NCI-H1436 treated with DMSO at 0.1 percent for 48 hours (cell line): ENCODE measurements around the gene RASGRF1.

ENCODE experiments used
- DNase-seq: peaks from one replicate; lab custom pipeline; 2025; lab: John Stamatoyannopoulos, UW

RASGRF1 gene

DNA sequence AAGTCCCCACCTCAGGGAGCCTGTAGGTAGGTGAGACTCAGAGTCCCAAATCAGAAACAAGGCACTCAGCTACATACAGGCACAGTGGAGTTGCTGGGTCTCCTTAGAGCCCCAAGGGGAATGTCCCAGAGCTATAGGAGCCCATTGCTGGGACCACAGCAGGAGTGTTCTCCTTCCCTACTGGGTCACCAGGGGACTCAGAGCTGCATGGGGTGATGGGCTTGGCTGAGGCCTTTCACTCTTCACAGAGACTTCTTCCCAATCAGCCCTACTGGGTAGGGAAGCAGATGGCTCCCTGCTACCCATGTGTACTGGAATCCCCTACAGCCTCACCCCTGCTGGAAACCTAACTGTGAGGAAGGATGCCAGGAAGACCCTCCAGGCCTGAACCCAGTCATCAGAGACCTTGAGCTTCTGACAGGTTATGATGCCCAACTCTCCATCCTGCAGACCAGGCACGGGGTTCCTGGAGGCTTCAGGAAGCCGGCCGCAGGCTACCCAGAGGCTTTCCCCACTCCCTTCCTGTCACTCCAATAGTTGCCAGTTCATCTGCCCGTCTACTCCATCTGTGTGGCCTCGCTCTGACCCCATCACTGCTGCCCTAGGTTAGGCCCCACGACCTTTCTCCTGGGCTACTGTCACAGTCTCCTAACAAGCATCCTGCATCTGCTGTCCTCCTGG, 24.0 kb downstream of the RASGRF1 start:
- DNase-seq: no peak

DNA sequence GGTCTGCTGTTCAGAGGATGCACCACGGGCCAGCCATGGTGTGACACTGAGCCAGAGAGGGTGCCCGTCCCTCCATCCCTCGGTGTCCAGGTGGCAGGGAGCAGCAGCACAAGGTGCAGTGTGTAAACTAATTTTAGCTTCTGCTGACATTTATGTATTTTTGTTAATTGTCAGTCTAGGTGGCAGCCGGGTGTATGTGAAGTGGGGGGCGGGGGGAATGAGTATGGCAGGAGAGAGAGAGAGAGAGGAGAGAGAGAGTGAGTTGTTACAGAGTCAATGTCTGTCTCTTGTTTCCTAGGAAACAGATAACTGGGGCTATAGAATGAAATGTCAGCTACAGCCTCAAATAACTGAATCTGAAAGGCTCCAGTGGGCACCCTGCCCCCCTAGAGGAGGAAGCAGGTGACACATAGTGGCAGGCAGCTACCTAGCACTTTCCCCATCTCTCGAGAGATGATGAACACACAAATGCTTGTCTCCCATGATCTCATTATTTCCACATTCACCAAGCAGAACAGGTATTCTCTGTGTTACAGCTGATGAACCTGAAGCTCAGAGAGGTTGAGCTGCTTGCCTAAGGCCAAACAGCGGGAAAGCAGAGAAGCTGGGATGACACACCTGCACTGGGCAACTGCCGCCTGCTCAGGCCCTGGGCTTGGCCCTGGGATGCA, 24.7 kb downstream of the RASGRF1 start:
- peak; percentile 59 for DNase-seq

DNA sequence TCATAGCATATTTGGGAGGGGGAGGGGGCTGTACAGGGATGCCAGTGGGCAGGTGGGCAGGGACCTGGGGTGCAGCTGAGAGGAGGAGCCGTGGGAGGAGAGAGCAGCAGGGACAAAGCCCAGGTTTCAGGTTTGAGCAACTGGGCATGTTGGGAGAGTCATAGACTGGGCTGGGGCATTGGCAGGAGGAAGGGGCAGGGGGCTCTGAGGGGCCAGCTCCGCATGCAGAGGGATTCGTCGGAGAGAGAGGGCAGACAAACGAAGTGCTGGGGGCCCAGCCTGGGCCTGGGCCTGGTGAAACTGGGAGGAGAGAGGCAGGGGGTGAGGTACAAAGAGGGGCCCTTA, 25.2 kb downstream of the RASGRF1 start:
- no peak for DNase-seq

DNA sequence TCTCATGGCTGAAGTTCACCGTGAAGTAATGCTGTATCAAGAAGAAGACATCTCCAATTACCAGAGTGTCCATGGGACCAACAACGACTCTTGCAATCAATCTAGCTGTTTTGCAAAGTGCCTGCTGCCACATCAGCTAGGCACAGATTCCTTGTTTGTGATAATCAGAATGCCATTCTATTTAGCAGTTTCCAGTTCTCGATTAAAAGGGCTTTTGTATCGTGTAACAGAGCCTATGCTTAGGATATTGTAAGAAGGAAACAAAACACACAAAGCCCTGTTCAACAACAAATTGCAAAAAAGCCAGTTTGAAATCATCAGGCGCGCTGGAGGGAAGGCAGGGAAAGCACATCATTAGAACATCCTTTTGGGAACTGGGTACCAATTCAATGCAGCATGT, 26.1 kb downstream of the RASGRF1 start:
- DNase-seq: no peak

DNA sequence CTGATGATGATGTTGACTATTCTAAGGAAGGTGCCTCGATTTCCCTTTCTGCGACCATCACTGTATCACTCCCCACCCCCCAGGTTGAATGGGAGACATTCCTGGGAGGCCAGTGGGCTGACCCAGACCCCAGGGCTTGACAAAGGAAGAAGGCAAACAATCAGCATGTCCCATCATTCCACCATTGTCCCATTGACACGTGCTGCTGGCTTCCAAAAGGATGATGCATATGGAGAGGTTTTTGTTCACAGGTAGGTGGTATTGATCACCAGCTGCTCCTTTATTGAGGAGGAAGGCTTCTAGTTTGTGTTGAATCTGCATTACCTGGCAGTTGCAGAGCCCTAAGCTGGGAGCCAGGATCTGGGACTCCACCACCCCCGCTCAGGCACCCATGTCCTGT, 30.4 kb downstream of the RASGRF1 start:
- no peak for DNase-seq

DNA sequence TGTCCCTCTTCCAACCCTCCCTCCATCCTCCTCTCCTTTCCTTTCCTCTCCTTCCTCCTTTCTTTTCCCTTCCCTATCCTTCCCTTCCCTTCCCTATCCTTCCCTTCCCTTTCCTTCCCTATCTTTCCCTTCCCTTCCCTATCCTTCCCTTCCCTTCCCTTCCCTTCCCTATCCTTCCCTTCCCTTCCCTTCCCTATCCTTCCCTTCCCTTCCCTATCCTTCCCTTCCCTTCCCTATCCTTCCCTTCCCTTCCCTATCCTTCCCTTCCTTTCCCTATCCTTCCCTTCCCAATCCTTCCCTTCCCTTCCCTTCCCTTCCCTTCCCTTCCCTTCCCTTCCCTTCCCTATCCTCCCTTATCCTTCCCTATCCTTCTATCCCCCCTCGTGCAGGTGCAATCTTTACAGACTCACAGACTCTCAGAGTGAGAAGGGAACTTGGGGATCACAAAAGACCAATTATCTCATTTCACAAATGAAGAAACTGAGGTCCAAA, 31.5 kb downstream of the RASGRF1 start:
- no peak for DNase-seq

DNA sequence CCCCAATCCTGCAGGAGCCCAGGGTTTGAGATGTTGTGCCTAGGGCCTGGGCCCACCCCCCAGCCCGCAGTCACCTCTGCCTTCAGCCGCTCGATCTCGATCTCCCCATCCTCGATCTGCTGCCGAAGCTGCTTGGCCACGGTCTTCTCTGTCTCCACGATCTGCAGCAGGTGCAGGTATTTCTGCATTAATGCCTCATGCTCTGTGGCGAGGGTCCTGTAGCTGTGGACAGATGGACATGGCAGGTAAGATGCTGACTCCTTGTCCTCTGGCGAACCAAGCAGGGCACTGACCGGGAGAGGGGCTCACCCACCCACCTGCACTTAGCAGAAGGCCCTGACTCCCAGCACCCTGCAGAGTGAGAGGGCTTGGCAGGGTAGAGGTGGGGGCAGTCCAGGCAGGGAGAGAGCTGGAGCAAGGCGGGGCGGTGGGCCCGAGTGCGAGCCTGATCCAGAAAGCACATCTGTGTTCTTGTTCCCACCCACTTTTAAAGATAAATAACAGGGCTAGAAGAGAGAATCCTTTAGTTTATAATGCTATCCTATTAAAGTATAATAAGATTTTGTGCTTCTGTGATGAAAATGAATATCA, 32.2 kb downstream of the RASGRF1 start:
- no peak for DNase-seq

DNA sequence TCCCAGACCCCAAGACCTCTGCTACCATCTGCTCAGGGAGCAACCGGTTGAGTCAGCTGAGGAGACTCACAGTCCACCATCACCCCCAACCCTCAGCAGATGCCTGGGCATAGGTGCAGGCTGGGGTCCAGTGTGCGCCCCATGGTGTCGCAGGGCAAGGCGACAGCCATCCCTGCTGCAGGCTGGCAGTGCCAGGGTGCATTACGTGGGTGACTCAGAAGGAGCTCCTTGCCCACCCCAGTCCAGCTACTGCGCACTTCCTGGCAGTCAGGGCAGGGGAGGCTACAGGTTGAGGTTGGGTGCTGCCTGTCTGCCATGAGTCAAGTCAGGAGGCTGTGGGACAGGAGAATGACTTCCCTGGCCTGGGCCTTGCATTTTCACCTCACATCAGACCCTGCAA, 33.5 kb downstream of the RASGRF1 start:
- no peak for DNase-seq

DNA sequence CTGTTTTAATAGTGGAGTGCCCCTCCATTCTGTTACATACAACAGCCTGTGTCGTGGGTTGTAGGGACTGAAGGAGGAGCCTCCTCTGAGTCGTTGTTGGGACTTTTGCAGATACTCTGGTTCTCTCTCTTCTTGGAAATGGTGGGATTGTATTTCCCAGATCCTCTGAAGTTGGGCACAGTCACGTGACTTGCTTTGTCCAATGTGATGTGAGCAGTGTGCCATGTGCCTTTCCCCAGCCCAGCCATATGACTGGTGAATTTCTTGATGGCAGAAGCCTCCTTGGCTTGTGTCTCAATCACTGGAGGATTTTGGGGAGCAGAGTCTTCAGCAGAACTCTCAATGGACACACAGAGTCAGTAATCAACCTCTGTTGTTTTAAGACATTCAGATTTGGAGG, 36.2 kb downstream of the RASGRF1 start:
- DNase-seq: no peak

DNA sequence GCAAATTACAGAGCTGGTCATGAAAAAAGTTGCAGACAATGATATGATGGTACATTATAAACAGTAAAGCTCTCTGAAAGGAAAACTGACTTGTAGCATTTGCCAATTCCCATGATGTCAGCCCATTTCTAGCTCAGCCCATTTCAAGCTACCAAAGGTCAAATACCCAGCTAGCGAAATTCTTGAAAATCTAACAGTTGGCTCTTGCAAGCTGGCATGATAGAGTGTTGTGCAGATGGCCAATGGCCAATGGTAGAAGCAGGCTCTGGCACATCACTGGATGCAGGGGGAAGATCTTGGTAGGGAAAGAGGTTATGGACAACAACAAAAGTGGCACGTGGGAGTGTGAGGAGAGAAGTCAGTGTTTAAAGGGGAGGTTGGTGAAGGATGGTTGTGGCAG, 36.7 kb downstream of the RASGRF1 start:
- no peak for DNase-seq

DNA sequence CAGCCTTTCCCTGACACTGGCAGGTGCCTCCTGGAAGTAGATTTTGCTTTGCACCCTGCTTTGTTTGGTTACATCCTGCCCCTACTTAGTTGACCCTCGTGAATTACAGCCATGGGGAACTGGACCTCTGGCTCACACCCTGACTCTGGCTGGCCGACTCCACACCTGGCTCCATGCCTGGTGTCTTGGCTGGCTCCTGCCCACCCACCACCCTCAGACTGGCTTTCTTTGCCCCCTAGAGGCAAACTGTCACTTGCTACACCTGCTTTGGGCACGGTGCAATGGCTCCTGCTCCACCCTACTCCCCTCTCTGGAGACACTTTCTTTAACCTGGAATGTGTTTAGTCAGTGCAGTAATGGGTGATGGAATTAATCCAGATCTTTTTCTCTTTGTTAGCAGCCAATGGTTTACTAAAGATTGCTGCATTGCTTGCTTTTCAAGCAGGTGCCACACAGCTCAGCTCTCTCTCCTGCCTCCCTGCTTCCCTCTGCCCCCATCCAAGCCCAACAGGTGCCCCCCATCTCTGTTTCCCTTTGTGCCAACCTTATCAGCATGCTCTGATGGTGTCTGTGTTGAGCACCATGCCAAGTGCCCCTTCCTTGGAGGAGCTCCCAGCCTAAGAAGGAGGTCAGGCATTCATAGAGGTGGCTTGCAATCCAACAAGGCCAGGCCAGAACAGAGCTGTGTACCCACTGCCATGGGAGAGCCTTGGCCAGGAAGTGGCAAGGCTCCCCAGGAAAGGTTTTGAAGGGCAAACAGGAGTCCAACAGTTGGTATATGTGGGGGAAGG, 38.4 kb downstream of the RASGRF1 start:
- DNase-seq: no peak

DNA sequence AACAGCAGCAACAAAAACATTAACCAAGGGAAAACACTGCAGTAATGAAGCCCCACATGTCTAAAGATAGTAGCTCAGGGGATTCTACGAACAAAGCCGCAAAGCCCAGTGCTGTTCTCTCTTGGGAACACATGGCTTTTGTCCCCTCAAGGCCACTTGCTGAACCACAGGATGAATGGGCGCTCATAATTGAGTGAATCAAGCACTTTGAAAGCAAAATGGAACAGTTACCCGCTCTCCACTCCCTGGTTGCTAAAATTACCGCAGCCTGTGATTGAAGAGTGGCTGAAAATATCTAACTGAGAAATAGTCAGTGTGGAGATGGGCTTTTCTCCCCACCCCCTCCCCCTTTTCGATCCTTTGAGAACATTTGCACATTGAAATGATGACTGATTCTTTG, 39.6 kb downstream of the RASGRF1 start:
- DNase-seq: no peak

DNA sequence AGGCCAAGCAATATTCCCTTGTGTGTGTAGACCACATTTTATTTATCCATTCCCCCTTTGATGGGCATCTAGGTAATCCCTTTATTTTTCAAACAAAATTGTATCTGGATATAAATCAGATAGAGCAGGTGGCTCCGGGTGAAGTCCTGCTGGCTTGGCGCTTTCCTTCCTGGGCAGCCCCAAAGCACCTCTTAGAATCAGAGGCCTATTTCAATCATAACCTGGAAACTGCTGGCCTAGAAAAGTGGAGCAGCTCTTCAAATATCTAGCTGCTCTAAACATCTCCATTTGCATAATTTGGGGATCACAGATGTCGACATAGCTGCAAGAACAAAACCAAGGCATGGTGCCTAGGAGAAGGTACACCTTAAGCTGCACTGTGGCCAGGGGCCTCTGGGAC, 40.2 kb downstream of the RASGRF1 start:
- DNase-seq: no peak

DNA sequence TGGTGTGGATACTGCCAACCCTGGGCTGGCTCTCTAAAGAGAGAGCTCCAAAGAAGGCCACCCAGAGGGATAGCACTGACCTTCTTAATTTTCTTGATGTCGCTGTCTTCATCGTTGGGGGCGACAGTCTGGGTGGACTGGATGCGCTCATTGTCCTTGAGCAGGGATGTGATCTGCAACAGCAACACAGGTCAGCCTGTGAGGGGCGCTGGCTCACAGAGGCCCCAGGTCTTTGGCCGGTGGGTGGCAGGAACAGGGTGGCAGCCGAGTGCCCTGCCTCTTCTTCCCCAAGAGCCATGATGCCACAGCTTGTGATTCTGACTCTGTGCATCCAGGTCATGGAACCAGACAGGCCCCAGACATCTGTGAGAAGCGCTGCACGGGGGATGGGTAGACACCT, 41.2 kb downstream of the RASGRF1 start:
- no peak for DNase-seq

DNA sequence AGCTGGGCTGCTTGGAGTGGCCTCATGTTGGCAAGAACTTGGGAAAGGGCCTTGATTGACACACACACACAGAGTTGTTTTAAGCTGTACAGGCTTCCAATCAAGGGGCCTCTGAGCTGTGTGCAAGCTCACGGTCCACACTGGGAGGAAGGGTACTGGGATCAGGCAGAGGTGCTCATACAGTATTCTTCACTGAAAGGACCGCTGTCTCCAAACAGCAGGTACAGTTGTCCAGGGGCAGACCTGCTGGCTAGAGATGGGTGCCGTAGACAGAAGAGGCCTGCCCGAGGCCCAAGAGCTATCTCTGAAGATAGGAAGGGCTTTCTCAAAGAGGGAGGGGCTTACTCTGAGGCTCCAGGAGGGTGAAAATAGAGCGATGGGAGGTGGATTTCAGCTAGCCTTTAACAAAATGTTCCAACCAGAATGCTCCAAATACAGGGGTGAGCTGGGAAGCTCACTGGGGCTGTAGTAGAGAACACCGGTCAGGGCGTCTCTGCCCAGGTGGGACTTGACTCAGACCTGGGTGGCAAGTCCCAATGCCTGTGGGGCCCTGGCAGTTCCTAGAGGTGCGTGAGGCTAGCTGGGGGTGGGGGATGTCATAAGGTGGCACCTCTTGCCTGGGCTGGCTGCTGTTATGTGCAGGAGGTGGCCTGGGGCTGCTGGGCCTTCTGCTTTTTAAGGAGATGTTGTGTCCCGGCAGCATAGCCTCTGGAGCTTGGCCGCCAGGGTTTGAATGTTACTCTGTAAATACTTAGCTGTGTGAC, 42.7 kb downstream of the RASGRF1 start:
- no peak for DNase-seq

DNA sequence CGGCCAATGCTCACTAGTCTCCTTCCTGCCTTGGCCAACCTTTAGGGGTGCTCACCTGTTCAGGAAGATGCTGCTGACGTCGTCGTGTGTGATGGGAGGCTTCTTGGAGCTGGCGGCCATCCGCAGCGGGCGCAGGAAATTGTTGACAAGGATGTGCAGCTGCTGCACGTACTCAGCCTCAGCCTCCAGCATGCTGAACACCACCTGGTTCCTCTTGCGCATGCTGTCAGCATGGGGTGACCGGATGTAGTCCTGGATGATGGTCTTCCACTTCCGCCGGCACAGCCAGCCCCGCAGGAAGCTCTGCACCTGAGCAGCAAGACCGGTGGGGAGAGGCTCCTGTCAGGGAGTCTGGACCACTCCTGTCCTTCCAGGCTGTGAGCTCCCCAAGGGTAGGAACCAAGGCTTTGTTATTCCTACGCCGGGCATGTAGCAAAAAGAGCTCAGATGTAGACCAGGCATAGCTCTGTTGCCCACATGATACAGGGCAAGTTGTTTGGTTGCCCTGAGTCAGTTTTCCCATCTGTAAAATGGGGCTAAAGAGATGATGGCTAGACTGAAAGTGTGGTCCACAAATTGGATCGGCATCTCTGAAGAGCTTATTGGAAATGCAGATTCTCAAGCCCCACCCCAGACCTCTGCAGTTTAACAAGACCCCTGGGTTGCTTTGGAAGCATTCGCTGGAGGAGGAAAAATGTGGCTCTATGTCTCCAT, 43.7 kb downstream of the RASGRF1 start:
- DNase-seq: no peak

DNA sequence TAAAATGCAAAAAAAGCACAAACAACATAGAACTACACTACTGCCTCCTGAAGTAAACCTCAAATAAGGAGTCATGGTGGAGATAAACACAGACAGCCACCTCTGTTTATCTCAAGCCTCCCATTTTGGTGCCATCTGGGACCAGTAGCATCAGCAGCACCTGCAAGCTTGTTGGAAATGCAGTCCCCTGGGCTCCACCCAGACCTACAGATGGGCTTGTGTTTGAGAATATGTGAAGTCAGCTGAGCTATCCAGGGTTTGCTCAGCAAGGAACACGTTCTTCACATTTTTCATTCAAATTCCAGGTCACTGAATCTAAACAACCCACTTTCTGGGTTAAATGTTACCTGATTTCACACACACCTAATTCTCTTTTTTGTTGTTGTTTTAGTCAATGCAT, 45.5 kb downstream of the RASGRF1 start:
- DNase-seq: no peak

DNA sequence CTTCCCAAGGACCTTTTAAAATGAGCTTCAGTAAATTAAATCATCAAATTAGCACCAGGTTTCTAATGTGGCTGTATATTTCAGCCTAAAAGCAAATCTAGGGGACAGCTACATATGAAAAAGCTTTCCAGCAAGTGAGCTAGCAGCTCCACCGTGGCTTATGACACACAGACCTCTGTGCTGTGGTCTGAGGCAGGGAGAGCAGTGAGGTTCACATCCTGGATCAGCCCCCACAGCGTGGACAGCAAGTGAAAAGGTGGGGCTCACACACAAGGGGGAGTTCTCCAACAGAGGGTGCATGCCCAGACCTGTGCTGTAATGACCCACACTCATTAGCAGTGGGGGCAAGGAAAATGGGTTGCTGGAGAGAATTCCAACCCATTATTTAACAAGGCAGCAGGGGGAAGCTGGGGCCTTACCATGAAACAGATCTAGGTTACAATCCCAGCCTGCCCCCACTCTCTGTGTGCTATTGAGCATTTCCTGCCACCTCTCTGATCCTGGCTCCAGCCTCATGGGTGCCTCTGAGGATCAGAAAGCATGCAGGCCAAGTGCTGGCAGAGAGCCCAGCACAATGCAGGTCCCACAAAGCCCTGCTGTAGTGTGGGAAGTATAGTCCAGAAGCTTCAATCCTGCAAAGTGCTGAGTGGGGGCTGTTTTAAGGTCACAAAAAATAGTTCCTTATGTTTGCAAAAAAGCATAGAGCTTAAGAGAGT, 48.2 kb downstream of the RASGRF1 start:
- no peak for DNase-seq

DNA sequence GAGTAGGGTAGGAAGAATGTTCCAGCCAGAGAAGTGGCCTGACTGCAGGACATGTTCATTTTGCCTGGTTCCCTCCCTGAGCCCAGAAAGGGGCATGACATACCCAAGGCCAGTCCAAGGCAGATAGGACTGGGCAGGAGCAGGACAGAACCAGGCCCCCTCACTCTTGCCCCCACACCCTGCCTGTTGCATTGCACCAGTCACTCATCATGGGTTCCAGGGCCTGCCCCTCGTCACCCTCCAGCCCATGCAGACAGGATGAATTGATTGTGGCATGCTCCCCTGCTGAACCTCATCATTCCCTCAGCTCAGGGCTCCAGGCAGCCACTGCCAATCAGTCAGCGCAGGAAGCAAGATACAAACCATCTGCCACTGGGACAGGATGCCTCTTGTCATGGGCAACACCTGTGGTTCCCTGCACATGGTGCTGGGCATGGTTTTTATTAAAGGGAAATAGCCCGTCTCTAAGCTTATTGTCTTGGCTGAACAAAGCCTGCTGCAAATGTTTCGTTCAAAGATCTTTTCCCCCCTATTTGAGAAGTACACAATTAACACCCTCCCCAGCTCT, 48.9 kb downstream of the RASGRF1 start:
- DNase-seq: no peak

DNA sequence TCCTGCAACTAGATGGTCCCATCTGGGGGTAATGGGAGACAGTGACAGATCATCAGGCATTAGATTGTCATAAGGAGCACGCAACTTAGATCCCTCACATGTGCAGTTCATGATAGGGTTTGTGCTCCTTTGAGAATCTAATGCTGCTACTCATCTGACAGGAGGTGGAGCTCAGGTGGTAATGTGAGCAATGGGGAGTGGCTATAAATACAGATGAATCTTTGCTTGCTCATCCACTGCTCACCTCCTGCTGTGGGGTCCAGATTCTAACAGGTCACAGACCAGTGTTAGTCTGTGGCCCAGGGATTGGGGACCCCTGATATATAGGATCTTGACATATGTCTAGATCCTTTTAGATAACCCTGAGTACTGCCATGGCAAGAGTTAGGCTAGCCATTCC, 52.7 kb downstream of the RASGRF1 start:
- no peak for DNase-seq
